GM19043 (cell line): ENCODE data around the gene PIANP.

ENCODE experiments used
- ATAC-seq: cut with Tn5 transposase; IDR thresholded peaks from one replicate; pipeline ENCODE4 v1.9.1; 2021; ENCODE audit warnings: low read depth; ENCODE audit not compliant: unreplicated experiment

PIANP gene

GRCh38 chr12:6684609-6685008 lies 16.0 kb downstream of the PIANP start:
- ATAC-seq: no peak

GRCh38 chr12:6676962-6677361 lies 23.7 kb downstream of the PIANP start:
- ATAC-seq: no peak

- ATAC-seq: no peak
These were observed 28.5 kb downstream of the PIANP start for GRCh38 chr12:6672143-6672542.

GRCh38 chr12:6667559-6668210 lies 32.9 kb downstream of the PIANP start:
- no peak for ATAC-seq

GRCh38 chr12:6666211-6666610 lies 34.4 kb downstream of the PIANP start:
- no peak for ATAC-seq

- ATAC-seq: no peak
These were observed 35.7 kb downstream of the PIANP start for GRCh38 chr12:6664902-6665301.

- peak; percentile 99 for ATAC-seq
These were observed 37.5 kb downstream of the PIANP start, which contains the start of gene ING4 for GRCh38 chr12:6662906-6663742. Gene ING4 (minus strand): TSS chr12:6663119. CDS start chr12:6663101, 18 bp downstream.

GRCh38 chr12:6662602-6662905 lies 38.1 kb downstream of the PIANP start:
- ATAC-seq: no peak

GRCh38 chr12:6653987-6654386 lies 46.6 kb downstream of the PIANP start:
- no peak for ATAC-seq

GRCh38 chr12:6653342-6653741 lies 47.3 kb downstream of the PIANP start:
- no peak for ATAC-seq

- no peak for ATAC-seq
These were observed 48.2 kb downstream of the PIANP start for GRCh38 chr12:6652391-6652790.

GRCh38 chr12:6650832-6651231 lies 49.8 kb downstream of the PIANP start:
- no peak for ATAC-seq

GRCh38 chr12:6647083-6647604 lies 53.5 kb downstream of the PIANP start, which contains the start of gene ACRBP:
Gene ACRBP (minus strand): TSS chr12:6647432. CDS start chr12:6647366, 66 bp downstream.
- no peak for ATAC-seq

GRCh38 chr12:6646276-6647082 lies 54.1 kb downstream of the PIANP start:
- ATAC-seq: no peak

- ATAC-seq: no peak
These were observed 55.7 kb downstream of the PIANP start for GRCh38 chr12:6644903-6645302.

GRCh38 chr12:6644257-6644596 lies 56.4 kb downstream of the PIANP start:
- ATAC-seq: no peak
